Breast epithelium (tissue), 4 donors: ENCODE data around the gene GPR39. TPM values are rescaled to one million over a fixed set of nuclear protein-coding genes. Genes with fewer than 3 reads are reported as not detected.

Source experiments
- DNase-seq, 2 donors: peaks; one replicate each; pipeline ENCODE4 v3.0.0-alpha.2; 2019; ENCODE audit warnings: low spot score in 2 of 2
- H3K27ac ChIP-seq, 2 donors: fragments of 200-600 bp; sonication (generic) in 1 of 2; one replicate each; pipeline ENCODE4 v1.5.1; 2016 to 2019; ENCODE audit warnings: mild to moderate bottlenecking in 1 of 2
- H3K27me3 ChIP-seq, 2 donors: fragments of 200-600 bp; sonication (generic) in 1 of 2; one replicate each; pipeline versions ENCODE4 v1.5.1 to v1.6.0; 2017 to 2019; ENCODE audit warnings: control low read depth in 1 of 2, mild to moderate bottlenecking in 1 of 2
- H3K36me3 ChIP-seq: fragments of 200-600 bp; one replicate; pipeline ENCODE4 v1.5.1; 2019
- H3K4me1 ChIP-seq, 2 donors: fragments of 200-600 bp; sonication (generic); one replicate each; pipeline ENCODE4 v1.5.1; 2016 to 2019; ENCODE audit warnings: control low read depth in 1 of 2
- H3K4me3 ChIP-seq, 3 donors: fragments of 200-600 bp; sonication (generic); 1 replicate in 2 of 3; 2 replicates in 1 of 3; pipeline ENCODE4 v1.5.1; 2016 to 2019; ENCODE audit warnings: mild to moderate bottlenecking in 3 of 3, moderate library complexity in 2 of 3
- H3K9me3 ChIP-seq, 2 donors: fragments of 200-600 bp; sonication (generic) in 1 of 2; one replicate each; pipeline ENCODE4 v1.5.1; 2016 to 2019; ENCODE audit warnings: control low read depth in 1 of 2
- POLR2A ChIP-seq: fragments of 450-650 bp; IDR thresholded peaks from one replicate; pipeline ENCODE4 v1.6.1; 2016; ENCODE audit warnings: antibody characterized with exemption, mild to moderate bottlenecking, moderate library complexity
- POLR2AphosphoS5 ChIP-seq, 3 donors: sonication (generic); formaldehyde crosslinking; IDR thresholded peaks; one replicate each; pipeline ENCODE4 v1.6.1; 2017; ENCODE audit warnings: antibody characterized with exemption in 3 of 3
- intact Hi-C: fragments of 100-400 bp; cut with DNase I; formaldehyde crosslinking; loops from one replicate; pipeline ENCODE4 v1.15.1; 2023; ENCODE audit warnings: low total_unique reads
- total RNA-seq, 3 donors: library from RNA; depleted of rRNA; stranded (reverse); fragments of >200 nt; gene quantifications; one replicate each; pipeline ENCODE4 v1.1.0, GENCODE V29; 2016
- TF ChIP-seq, protein P1 (sequence below), 3 donors: fragments of 450-650 bp; IDR thresholded peaks; one replicate each; pipeline ENCODE4 v1.5.1; 2016 to 2017; ENCODE audit warnings: antibody characterized with exemption in 3 of 3, mild to moderate bottlenecking in 3 of 3, moderate library complexity in 3 of 3

The GPR39 gene
- 10 to 100 TPM in 1 of 3 donors, 1 to 10 TPM in 1, under 1 TPM in 1; 0.16 to 10.4 (median 8.2) TPM for total RNA-seq

DNA sequence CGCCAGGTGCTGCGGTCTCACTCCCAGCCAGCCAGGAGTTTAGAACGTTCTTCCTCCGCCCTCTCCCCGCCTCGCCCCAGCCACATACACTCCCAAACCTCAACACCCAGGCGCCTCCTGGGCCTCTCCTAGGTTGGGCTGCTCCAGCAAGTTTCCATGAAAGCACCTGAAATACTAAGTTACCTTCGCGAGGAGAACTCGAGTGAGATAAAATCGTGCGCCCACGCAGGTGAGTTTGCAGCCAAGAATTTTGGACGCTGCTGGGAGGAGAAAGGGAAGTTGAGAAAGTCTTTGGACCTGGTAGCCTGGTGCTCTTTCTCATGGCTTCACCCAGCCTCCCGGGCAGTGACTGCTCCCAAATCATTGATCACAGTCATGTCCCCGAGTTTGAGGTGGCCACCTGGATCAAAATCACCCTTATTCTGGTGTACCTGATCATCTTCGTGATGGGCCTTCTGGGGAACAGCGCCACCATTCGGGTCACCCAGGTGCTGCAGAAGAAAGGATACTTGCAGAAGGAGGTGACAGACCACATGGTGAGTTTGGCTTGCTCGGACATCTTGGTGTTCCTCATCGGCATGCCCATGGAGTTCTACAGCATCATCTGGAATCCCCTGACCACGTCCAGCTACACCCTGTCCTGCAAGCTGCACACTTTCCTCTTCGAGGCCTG is at the start of gene GPR39:
Gene GPR39 (plus strand): TSS at position 83 of the 673 bp plus-strand sequence.
- intact Hi-C loops: no loop called here
- TF ChIP-seq POLR2A: no peak
- TF ChIP-seq POLR2AphosphoS5 (IDR thresholded peaks at IDR 0.05): no peak
- TF ChIP-seq, protein P1, sequence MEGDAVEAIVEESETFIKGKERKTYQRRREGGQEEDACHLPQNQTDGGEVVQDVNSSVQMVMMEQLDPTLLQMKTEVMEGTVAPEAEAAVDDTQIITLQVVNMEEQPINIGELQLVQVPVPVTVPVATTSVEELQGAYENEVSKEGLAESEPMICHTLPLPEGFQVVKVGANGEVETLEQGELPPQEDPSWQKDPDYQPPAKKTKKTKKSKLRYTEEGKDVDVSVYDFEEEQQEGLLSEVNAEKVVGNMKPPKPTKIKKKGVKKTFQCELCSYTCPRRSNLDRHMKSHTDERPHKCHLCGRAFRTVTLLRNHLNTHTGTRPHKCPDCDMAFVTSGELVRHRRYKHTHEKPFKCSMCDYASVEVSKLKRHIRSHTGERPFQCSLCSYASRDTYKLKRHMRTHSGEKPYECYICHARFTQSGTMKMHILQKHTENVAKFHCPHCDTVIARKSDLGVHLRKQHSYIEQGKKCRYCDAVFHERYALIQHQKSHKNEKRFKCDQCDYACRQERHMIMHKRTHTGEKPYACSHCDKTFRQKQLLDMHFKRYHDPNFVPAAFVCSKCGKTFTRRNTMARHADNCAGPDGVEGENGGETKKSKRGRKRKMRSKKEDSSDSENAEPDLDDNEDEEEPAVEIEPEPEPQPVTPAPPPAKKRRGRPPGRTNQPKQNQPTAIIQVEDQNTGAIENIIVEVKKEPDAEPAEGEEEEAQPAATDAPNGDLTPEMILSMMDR (IDR thresholded peaks at IDR 0.05): no peak
- Histone ChIP-seq H3K27me3 (no peaks in the 10 kb centered on the region), H3K4me1 (no peaks in the 10 kb centered on the region), H3K36me3 (no peaks in the 10 kb centered on the region), H3K27ac (peak within 1 kb of the TSS; percentile 70 to 87), H3K9me3 (no peaks in the 10 kb centered on the region), H3K4me3 (peak within 1 kb of the TSS; percentile 50 to 78 (median 62))
- peak in 1 of 2 donors; percentile 56 for DNase-seq

DNA sequence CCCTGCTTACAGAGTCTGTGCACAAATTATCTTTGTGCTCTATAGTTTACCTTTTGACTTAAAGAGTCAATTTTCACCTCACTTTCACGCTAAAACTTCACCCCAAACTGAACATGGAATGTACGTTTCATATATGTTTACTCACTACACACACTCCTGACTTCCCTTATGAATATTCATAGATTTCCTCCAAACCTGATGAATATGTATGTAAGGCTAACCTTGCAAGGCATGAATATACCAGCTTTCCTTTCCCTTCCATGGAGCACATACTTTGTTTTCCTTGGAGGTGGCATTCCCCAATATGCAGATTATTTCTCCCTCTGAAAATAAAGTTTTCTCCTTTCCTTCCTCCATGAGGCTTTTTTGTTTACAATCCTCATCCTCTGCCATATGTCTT is 48.4 kb upstream of the GPR39 start:
- intact Hi-C loops: no loop called here
- DNase-seq: no peak
- Histone ChIP-seq H3K27me3 (no peaks in the 10 kb centered on the region), H3K4me1 (no peaks in the 10 kb centered on the region), H3K36me3 (no peaks in the 10 kb centered on the region), H3K9me3 (peaks cover 6 to 9% of the 10 kb centered on the region in 2 donors), H3K27ac (no peak overlapping the region), H3K4me3 (no peak overlapping the region)
- TF ChIP-seq POLR2A (no peak), POLR2AphosphoS5 (IDR thresholded peaks at IDR 0.05) (no peak)
- TF ChIP-seq, protein P1 (IDR thresholded peaks at IDR 0.05): no peak

DNA sequence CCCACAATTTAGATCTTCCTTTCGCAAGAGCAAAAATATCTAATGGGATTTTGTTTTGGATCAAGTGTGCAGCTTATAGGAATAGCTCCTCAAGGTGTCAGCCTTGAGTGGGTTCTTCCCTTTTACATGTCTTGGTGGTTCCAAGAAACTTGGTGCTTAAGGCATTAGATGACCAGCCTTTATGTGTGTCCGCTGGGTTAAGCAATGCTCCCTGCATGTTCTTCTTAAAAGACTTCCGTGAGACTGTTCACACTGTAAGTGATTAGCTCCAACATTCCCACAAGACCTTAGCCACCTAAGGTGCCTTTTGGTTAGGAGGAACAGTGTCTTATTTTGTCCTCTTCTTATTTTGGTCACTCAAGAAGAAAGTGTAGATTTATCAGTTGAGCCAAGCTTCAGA is 44.3 kb upstream of the GPR39 start:
- Histone ChIP-seq H3K9me3 (no peaks in the 10 kb centered on the region), H3K27ac (no peak overlapping the region), H3K36me3 (no peaks in the 10 kb centered on the region), H3K4me1 (no peaks in the 10 kb centered on the region), H3K4me3 (no peak overlapping the region), H3K27me3 (no peaks in the 10 kb centered on the region)
- TF ChIP-seq, protein P1 (IDR thresholded peaks at IDR 0.05): no peak
- no peak for TF ChIP-seq POLR2AphosphoS5 (IDR thresholded peaks at IDR 0.05)
- no peak for TF ChIP-seq POLR2A
- no peak for DNase-seq
- intact Hi-C loops: no loop called here

DNA sequence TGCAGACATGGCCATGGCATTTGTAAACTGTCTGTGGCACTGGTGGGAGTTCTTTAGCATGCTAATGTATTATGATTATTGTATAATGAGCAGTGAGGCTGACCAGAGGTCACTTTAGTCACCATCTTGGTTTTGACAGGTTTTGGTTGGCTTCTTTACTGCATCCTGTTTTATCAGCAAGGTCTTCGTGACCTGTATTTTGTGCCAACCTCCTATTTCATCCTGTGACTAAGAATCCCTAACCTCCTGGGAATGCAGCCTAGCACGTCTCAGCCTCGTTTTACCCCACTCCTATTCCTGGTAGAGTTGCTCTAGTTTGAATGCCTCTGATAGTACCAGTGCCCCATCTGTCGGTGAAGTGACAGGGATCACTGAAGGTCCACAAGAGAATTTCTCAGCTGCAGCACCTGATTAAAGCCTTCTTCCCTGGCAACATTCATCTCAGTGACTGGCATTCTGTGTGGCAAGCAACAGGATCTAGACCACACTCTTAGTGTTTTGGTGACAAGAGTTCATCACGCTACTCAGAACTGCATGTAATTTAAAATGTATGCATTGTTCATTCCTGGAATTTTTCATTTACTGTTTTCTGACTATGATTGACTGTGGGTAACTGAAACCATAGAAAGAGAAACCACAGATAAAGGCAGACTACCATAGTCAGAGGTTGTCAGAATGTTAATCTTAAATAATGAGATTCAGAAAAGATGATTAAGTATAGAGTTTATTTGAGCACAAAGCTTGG is 43.0 kb upstream of the GPR39 start:
- H3K9me3 ChIP-seq: no peaks in the 10 kb centered on the region
- TF ChIP-seq POLR2AphosphoS5 (IDR thresholded peaks at IDR 0.05): no peak
- TF ChIP-seq, protein P1 (IDR thresholded peaks at IDR 0.05): no peak
- no peak for TF ChIP-seq POLR2A
- H3K4me3 ChIP-seq: no peak overlapping the region
- intact Hi-C loops: no loop called here
- no peak overlapping the region for H3K27ac ChIP-seq
- no peak for DNase-seq
- H3K36me3 ChIP-seq: no peaks in the 10 kb centered on the region
- H3K27me3 ChIP-seq: no peaks in the 10 kb centered on the region
- no peaks in the 10 kb centered on the region for H3K4me1 ChIP-seq

DNA sequence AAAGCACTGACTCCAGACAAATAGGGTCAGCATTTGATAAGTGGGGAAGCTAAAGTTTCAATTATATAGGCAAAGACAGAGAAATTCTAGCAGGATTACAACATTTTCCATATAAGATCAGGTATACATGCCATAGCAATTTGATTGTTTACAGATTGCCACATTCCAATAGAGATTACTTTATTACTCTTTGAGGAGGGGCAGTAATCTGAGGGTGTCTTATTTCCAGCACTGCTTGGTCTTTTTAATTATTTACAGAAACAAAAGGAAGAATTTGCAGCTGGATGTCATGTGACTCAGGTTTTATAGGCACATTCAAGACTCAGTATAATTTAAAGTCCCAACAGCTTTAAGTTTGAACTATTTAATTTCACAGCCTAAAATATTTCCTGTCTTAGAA is 42.5 kb upstream of the GPR39 start:
- H3K9me3 ChIP-seq: no peaks in the 10 kb centered on the region
- H3K4me3 ChIP-seq: no peak overlapping the region
- no peaks in the 10 kb centered on the region for H3K36me3 ChIP-seq
- H3K4me1 ChIP-seq: no peaks in the 10 kb centered on the region
- H3K27me3 ChIP-seq: no peaks in the 10 kb centered on the region
- H3K27ac ChIP-seq: no peak overlapping the region
- no peak for DNase-seq
- intact Hi-C loops: no loop called here
- TF ChIP-seq POLR2AphosphoS5 (IDR thresholded peaks at IDR 0.05) (no peak), POLR2A (no peak)
- TF ChIP-seq, protein P1 (IDR thresholded peaks at IDR 0.05): no peak
